NAMALWA (cell line): Measurements from ENCODE around the gene CLCC1.

Source experiments
- DNase-seq: peaks from one replicate; pipeline ENCODE4 v3.0.0-alpha.2; 2015; ENCODE audit warnings: low spot score

Gene CLCC1

GRCh38 chr1:108916788-108917187 is 46.5 kb downstream of the CLCC1 start:
- DNase-seq = no peak
